ENCODE results near the gene HCAR2.
"Not testable (repeated sequence)": the region's sequence is repeated elsewhere in the genome, so short reads cannot be mapped to it uniquely, and the experiment has no call there.

HCAR2 gene

GRCh38 chr12:122702890-122703611, at the start of gene HCAR2:
TSS of gene HCAR2 (minus strand) at chr12:122703357. CDS start at chr12:122703283, 74 bp downstream.
- in situ Hi-C loops (cut with MboI; ENCODE audit: low sequenced_read_pairs): not testable (repeated sequence)

- in situ Hi-C loops (cut with MboI; ENCODE audit: low sequenced_read_pairs): loop anchor here (5.0 kb wide), 1 partner anchor 110 kb away; no protein-coding TSS in a partner anchor
Measured at GRCh38 chr12:122752464-122753318, 49.5 kb upstream of the HCAR2 start, which contains the start of gene DENR. TSS of gene DENR (plus strand) at chr12:122752824. CDS start at chr12:122753702, 878 bp downstream.

GRCh38 chr12:122750781-122751515, 47.8 kb upstream of the HCAR2 start:
- in situ Hi-C loops (cut with MboI; ENCODE audit: low sequenced_read_pairs): loop anchor here (5.0 kb wide), 1 partner anchor 109 kb away; no protein-coding TSS in a partner anchor

- in situ Hi-C loops (cut with MboI; ENCODE audit: low sequenced_read_pairs): loop anchor here (5.0 kb wide), 1 partner anchor 107 kb away; no protein-coding TSS in a partner anchor
Measured at GRCh38 chr12:122749569-122750332, 46.6 kb upstream of the HCAR2 start.

- in situ Hi-C loops (cut with MboI; ENCODE audit: low sequenced_read_pairs): no loop called here
Measured at GRCh38 chr12:122747224-122748135, 44.3 kb upstream of the HCAR2 start.

GRCh38 chr12:122743895-122744525, 40.9 kb upstream of the HCAR2 start:
- in situ Hi-C loops (cut with MboI; ENCODE audit: low sequenced_read_pairs): no loop called here

GRCh38 chr12:122740351-122740750, 37.2 kb upstream of the HCAR2 start:
- in situ Hi-C loops (cut with MboI; ENCODE audit: low sequenced_read_pairs): no loop called here

- in situ Hi-C loops (cut with MboI; ENCODE audit: low sequenced_read_pairs): no loop called here
Measured at GRCh38 chr12:122738571-122738970, 35.4 kb upstream of the HCAR2 start.

GRCh38 chr12:122732611-122733010, 29.5 kb upstream of the HCAR2 start:
- in situ Hi-C loops (cut with MboI; ENCODE audit: low sequenced_read_pairs): no loop called here

GRCh38 chr12:122732170-122732569, 29.0 kb upstream of the HCAR2 start:
- in situ Hi-C loops (cut with MboI; ENCODE audit: low sequenced_read_pairs): no loop called here

- in situ Hi-C loops (cut with MboI; ENCODE audit: low sequenced_read_pairs): no loop called here
Measured at GRCh38 chr12:122730215-122731014, 27.3 kb upstream of the HCAR2 start, which contains the start of gene HCAR1. TSS of gene HCAR1 (minus strand) at chr12:122730844. CDS start at chr12:122730339, 505 bp downstream.

- in situ Hi-C loops (cut with MboI; ENCODE audit: low sequenced_read_pairs): no loop called here
Measured at GRCh38 chr12:122729583-122730214, 26.5 kb upstream of the HCAR2 start.

- in situ Hi-C loops (cut with MboI; ENCODE audit: low sequenced_read_pairs): no loop called here
Measured at GRCh38 chr12:122726080-122726558, 23.0 kb upstream of the HCAR2 start.

- in situ Hi-C loops (cut with MboI; ENCODE audit: low sequenced_read_pairs): no loop called here
Measured at GRCh38 chr12:122725452-122726079, 22.4 kb upstream of the HCAR2 start.

GRCh38 chr12:122724641-122725243, 21.6 kb upstream of the HCAR2 start:
- in situ Hi-C loops (cut with MboI; ENCODE audit: low sequenced_read_pairs): no loop called here

- in situ Hi-C loops (cut with MboI; ENCODE audit: low sequenced_read_pairs): no loop called here
Measured at GRCh38 chr12:122722387-122722786, 19.2 kb upstream of the HCAR2 start.
